ENCODE measurements around the gene THAP6. TPM values are rescaled to one million over a fixed set of nuclear protein-coding genes. Genes with fewer than 3 reads are reported as not detected.
"Not testable (repeated sequence)": the region's sequence is repeated elsewhere in the genome, so short reads cannot be mapped to it uniquely, and the experiment has no call there.

The THAP6 gene
- total RNA-seq, 1 donor from 2014 or later = 16.3 TPM

GRCh38 chr4:75533926-75534325 is 19.7 kb downstream of the THAP6 start:
- H3K36me3 Mint-ChIP-seq (ENCODE audit: low read depth) = peaks cover 47% of the 10 kb centered on the region
- H3K27me3 Mint-ChIP-seq; H3K4me1 Mint-ChIP-seq; intact Hi-C loops (cut with micrococcal nuclease); DNase-seq; H3K9me3 Mint-ChIP-seq; H3K27ac Mint-ChIP-seq; H3K4me3 Mint-ChIP-seq: not testable (repeated sequence)

GRCh38 chr4:75537308-75537707 is 23.0 kb downstream of the THAP6 start:
- H3K27me3 Mint-ChIP-seq; H3K4me1 Mint-ChIP-seq; DNase-seq; H3K27ac Mint-ChIP-seq; H3K9me3 Mint-ChIP-seq; intact Hi-C loops (cut with micrococcal nuclease); H3K4me3 Mint-ChIP-seq: not testable (repeated sequence)
- H3K36me3 Mint-ChIP-seq (ENCODE audit: low read depth) = peaks cover 19% of the 10 kb centered on the region

- H3K27ac Mint-ChIP-seq = no peak overlapping the region
- H3K4me1 Mint-ChIP-seq = no peaks in the 10 kb centered on the region
- H3K27me3 Mint-ChIP-seq = no peaks in the 10 kb centered on the region
- intact Hi-C loops (cut with micrococcal nuclease) = no loop called here
- no peak overlapping the region for H3K4me3 Mint-ChIP-seq
- H3K36me3 Mint-ChIP-seq (ENCODE audit: low read depth) = no peaks in the 10 kb centered on the region
- DNase-seq = no peak
- H3K9me3 Mint-ChIP-seq = no peaks in the 10 kb centered on the region
Observed at GRCh38 chr4:75542824-75543223, 28.6 kb downstream of the THAP6 start.

- H3K27me3 Mint-ChIP-seq; H3K9me3 Mint-ChIP-seq; H3K36me3 Mint-ChIP-seq (ENCODE audit: low read depth); H3K4me3 Mint-ChIP-seq; H3K4me1 Mint-ChIP-seq; H3K27ac Mint-ChIP-seq; intact Hi-C loops (cut with micrococcal nuclease); DNase-seq: not testable (repeated sequence)
Observed at GRCh38 chr4:75544220-75544619, 29.9 kb downstream of the THAP6 start.

GRCh38 chr4:75544870-75545269 is 30.6 kb downstream of the THAP6 start:
- DNase-seq = no peak
- no peak overlapping the region for H3K4me3 Mint-ChIP-seq
- no peaks in the 10 kb centered on the region for H3K27me3 Mint-ChIP-seq
- H3K36me3 Mint-ChIP-seq (ENCODE audit: low read depth) = no peaks in the 10 kb centered on the region
- no peaks in the 10 kb centered on the region for H3K4me1 Mint-ChIP-seq
- intact Hi-C loops (cut with micrococcal nuclease) = no loop called here
- H3K9me3 Mint-ChIP-seq = no peaks in the 10 kb centered on the region
- no peak overlapping the region for H3K27ac Mint-ChIP-seq

- H3K36me3 Mint-ChIP-seq (ENCODE audit: low read depth) = no peaks in the 10 kb centered on the region
- H3K27ac Mint-ChIP-seq = no peak overlapping the region
- no peak for DNase-seq
- intact Hi-C loops (cut with micrococcal nuclease) = no loop called here
- H3K4me3 Mint-ChIP-seq = no peak overlapping the region
- H3K27me3 Mint-ChIP-seq = no peaks in the 10 kb centered on the region
- no peaks in the 10 kb centered on the region for H3K9me3 Mint-ChIP-seq
- no peaks in the 10 kb centered on the region for H3K4me1 Mint-ChIP-seq
Observed at GRCh38 chr4:75545526-75545925, 31.3 kb downstream of the THAP6 start.

GRCh38 chr4:75547647-75548387 is 33.5 kb downstream of the THAP6 start:
- intact Hi-C loops (cut with micrococcal nuclease) = no loop called here
- Mint-ChIP-seq H3K27ac (no peak overlapping the region), H3K4me1 (no peaks in the 10 kb centered on the region), H3K27me3 (no peaks in the 10 kb centered on the region), H3K9me3 (no peaks in the 10 kb centered on the region), H3K36me3 (ENCODE audit: low read depth) (no peaks in the 10 kb centered on the region), H3K4me3 (no peak overlapping the region)
- no peak for DNase-seq

GRCh38 chr4:75549019-75549418 is 34.7 kb downstream of the THAP6 start:
- Mint-ChIP-seq H3K36me3 (ENCODE audit: low read depth) (no peaks in the 10 kb centered on the region), H3K9me3 (no peaks in the 10 kb centered on the region), H3K27me3 (no peaks in the 10 kb centered on the region), H3K4me3 (no peak overlapping the region), H3K4me1 (no peaks in the 10 kb centered on the region), H3K27ac (no peak overlapping the region)
- intact Hi-C loops (cut with micrococcal nuclease) = no loop called here
- DNase-seq = no peak

GRCh38 chr4:75552452-75552851 is 38.2 kb downstream of the THAP6 start:
- Mint-ChIP-seq H3K36me3 (ENCODE audit: low read depth) (no peaks in the 10 kb centered on the region), H3K4me3 (no peak overlapping the region), H3K9me3 (no peaks in the 10 kb centered on the region), H3K4me1 (no peaks in the 10 kb centered on the region), H3K27me3 (peaks cover 7% of the 10 kb centered on the region), H3K27ac (no peak overlapping the region)
- DNase-seq = no peak
- intact Hi-C loops (cut with micrococcal nuclease) = no loop called here

GRCh38 chr4:75555294-75556164 is 41.3 kb downstream of the THAP6 start, which contains the start of gene ODAPH:
Gene ODAPH (plus strand): TSS chr4:75556066. CDS start chr4:75556083, 17 bp downstream.
- Mint-ChIP-seq H3K27me3 (peaks cover 18% of the 10 kb centered on the region), H3K4me3 (no peak within 1 kb of the TSS), H3K27ac (no peak within 1 kb of the TSS), H3K36me3 (ENCODE audit: low read depth) (no peaks in the 10 kb centered on the region), H3K9me3 (no peaks in the 10 kb centered on the region), H3K4me1 (no peaks in the 10 kb centered on the region)
- DNase-seq = peak; percentile 69
- intact Hi-C loops (cut with micrococcal nuclease) = no loop called here

GRCh38 chr4:75557696-75558095 is 43.4 kb downstream of the THAP6 start:
- intact Hi-C loops (cut with micrococcal nuclease) = no loop called here

GRCh38 chr4:75561789-75562188 is 47.5 kb downstream of the THAP6 start:
- Mint-ChIP-seq H3K27ac (no peak overlapping the region), H3K36me3 (ENCODE audit: low read depth) (no peaks in the 10 kb centered on the region), H3K4me3 (no peak overlapping the region), H3K4me1 (peaks cover 7% of the 10 kb centered on the region), H3K9me3 (no peaks in the 10 kb centered on the region), H3K27me3 (peaks cover 23% of the 10 kb centered on the region)
- no peak for DNase-seq
- intact Hi-C loops (cut with micrococcal nuclease) = no loop called here

More at GRCh38 chr4:75557696-75558095, 43.4 kb downstream of the THAP6 start:
- Mint-ChIP-seq H3K36me3 (ENCODE audit: low read depth) (no peaks in the 10 kb centered on the region), H3K9me3 (no peaks in the 10 kb centered on the region), H3K4me3 (no peak overlapping the region), H3K27me3 (peaks cover 22% of the 10 kb centered on the region), H3K4me1 (no peaks in the 10 kb centered on the region), H3K27ac (no peak overlapping the region)
- no peak for DNase-seq

- DNase-seq = no peak
- H3K27me3 Mint-ChIP-seq = peaks cover 19% of the 10 kb centered on the region
- H3K27ac Mint-ChIP-seq = no peak overlapping the region
- no peak overlapping the region for H3K4me3 Mint-ChIP-seq
- H3K36me3 Mint-ChIP-seq (ENCODE audit: low read depth) = no peaks in the 10 kb centered on the region
- no peaks in the 10 kb centered on the region for H3K9me3 Mint-ChIP-seq
- peaks cover 7% of the 10 kb centered on the region for H3K4me1 Mint-ChIP-seq
- intact Hi-C loops (cut with micrococcal nuclease) = no loop called here
Observed at GRCh38 chr4:75564023-75564422, 49.8 kb downstream of the THAP6 start.

- Mint-ChIP-seq H3K36me3 (ENCODE audit: low read depth) (no peaks in the 10 kb centered on the region), H3K4me3 (no peak overlapping the region), H3K27ac (no peak overlapping the region), H3K9me3 (no peaks in the 10 kb centered on the region), H3K4me1 (peaks cover 7% of the 10 kb centered on the region), H3K27me3 (peaks cover 17% of the 10 kb centered on the region)
- intact Hi-C loops (cut with micrococcal nuclease) = no loop called here
- no peak for DNase-seq
Observed at GRCh38 chr4:75565481-75565880, 51.2 kb downstream of the THAP6 start.

Measured in activated CD4-positive, alpha-beta T cell treated with anti-CD3 and anti-CD28 coated beads, Interleukin-2, amount 10 ng/mL, durations not matched to agents 24 days and 14 days (primary cell).